Gastrocnemius medialis (tissue), 4 donors: ENCODE results near the gene LGI1.

ENCODE experiments used
- CTCF ChIP-seq, 5 experiments: fragments of 450-650 bp in 3 of 5; fragments of 200-600 bp in 2 of 5; sonication (generic) in 2 of 5; IDR thresholded peaks in 4 of 5; conservative IDR thresholded peaks in 1 of 5; 1 replicate in 4 of 5; 2 replicates in 1 of 5; pipeline ENCODE4 v1.5.1; 2016 to 2019; ENCODE audit warnings: antibody characterized with exemption in 5 of 5, mild to moderate bottlenecking in 3 of 5, moderate library complexity in 3 of 5
- POLR2A ChIP-seq, 2 donors: fragments of 450-650 bp; IDR thresholded peaks; one replicate each; pipeline ENCODE4 v1.6.1; 2017; ENCODE audit warnings: antibody characterized with exemption in 2 of 2, mild to moderate bottlenecking in 2 of 2, moderate library complexity in 2 of 2

- TF ChIP-seq POLR2A (IDR thresholded peaks at IDR 0.05) (no peak), CTCF (IDR thresholded peaks at IDR 0.05 in 4 of 5, conservative IDR thresholded peaks at IDR 0.05 in 1 of 5) (no peak)
Measured at GRCh38 chr10:93807371-93807770, 49.6 kb downstream of the LGI1 start.
